ENCODE data around the gene ADGRL2.

Gene ADGRL2

DNA sequence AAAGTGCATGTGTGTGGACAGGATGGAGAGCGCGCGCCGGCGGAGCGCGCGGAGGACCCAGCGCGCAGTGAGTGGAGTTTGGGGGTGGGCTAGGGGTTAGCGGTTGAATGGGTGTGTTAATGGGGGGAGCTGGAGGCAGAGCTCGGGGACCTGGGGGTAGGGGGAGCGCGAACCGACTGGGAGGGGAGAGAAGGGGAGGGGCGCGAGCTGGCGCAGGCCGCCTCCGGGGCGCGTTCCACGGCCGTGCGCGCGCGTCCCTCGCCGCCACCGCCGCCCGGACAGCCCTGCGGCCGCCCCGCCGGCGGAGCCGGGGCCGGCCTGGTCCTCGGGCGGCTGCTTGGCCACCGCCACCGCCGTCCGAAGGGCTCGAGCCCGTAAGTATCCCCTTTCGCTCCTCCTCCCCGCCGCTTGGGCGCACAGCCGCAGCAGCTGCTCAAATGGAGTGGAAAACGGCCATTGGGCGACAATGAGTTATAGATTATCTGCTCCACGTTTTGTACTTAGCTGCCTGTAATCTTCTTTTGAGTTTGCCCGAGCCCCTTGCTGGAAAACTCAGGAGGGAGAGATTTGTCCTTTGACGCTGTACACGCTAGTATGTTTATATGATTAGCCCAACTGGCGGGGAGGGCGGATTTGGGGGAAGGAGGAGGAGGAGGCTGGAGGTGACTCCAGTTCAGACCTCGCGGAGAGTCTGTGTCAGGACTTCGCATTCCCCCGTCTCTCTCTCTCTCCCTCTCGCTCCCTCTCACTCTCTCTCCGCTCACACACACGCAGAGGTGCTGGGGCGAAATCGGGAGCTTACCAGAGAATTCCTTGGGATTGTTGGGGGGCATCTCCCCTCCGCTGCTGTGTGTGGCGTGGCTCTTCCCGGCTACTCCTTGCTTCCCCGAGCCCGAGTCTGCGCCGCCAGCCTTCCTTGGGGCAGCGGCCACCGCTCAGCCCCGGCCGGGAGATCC lies at the start of gene ADGRL2:
ADGRL2 (plus strand) TSS at position 240 of the 956 bp plus-strand sequence. CDS start 36,051 bp downstream, outside the sequence.
- H3K36me3 ChIP-seq (ENCODE audit: insufficient read depth, low read length): no peaks in the 10 kb centered on the region
- peak within 1 kb of the TSS; percentile 93 for H3K4me3 ChIP-seq (ENCODE audit: low read depth, low read length)
- H3K79me2 ChIP-seq (ENCODE audit: control insufficient read depth, insufficient read depth, low read length, unreplicated experiment): peaks cover 47% of the 10 kb centered on the region
- H3K27me3 ChIP-seq (ENCODE audit: insufficient read depth, low read length): no peaks in the 10 kb centered on the region
- H3K4me1 ChIP-seq (ENCODE audit: control insufficient read depth, insufficient read depth, low read length, unreplicated experiment): peaks cover 30% of the 10 kb centered on the region
- H2AFZ ChIP-seq (ENCODE audit: low read length, unreplicated experiment): peak within 1 kb of the TSS; percentile 89
- peak within 1 kb of the TSS; percentile 81 for H3K27ac ChIP-seq (ENCODE audit: low read depth, low read length)

DNA sequence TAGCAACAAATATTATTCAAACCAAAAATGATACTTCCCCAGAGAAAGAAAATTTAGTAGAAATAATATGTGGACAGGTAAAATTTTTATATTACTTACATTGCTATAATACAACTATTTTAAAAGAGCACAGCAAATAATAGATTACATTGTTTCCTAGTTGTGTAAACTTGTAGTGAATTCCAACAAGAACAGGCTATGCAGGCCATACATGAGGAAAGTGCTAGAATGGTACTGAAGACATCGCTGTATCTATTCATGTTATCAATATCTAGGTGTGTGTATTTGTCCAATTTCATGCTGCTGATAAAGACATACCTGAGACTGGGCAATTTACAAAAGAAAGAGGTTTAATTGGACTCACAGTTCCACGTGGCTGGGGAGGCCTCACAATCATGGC lies 47.9 kb upstream of the ADGRL2 start:
- Histone ChIP-seq H3K27me3 (ENCODE audit: insufficient read depth, low read length) (no peaks in the 10 kb centered on the region), H3K36me3 (ENCODE audit: insufficient read depth, low read length) (no peaks in the 10 kb centered on the region), H3K27ac (ENCODE audit: low read depth, low read length) (no peak overlapping the region), H2AFZ (ENCODE audit: low read length, unreplicated experiment) (no peak overlapping the region), H3K4me1 (ENCODE audit: control insufficient read depth, insufficient read depth, low read length, unreplicated experiment) (no peaks in the 10 kb centered on the region), H3K79me2 (ENCODE audit: control insufficient read depth, insufficient read depth, low read length, unreplicated experiment) (no peaks in the 10 kb centered on the region), H3K4me3 (ENCODE audit: low read depth, low read length) (no peak overlapping the region)

DNA sequence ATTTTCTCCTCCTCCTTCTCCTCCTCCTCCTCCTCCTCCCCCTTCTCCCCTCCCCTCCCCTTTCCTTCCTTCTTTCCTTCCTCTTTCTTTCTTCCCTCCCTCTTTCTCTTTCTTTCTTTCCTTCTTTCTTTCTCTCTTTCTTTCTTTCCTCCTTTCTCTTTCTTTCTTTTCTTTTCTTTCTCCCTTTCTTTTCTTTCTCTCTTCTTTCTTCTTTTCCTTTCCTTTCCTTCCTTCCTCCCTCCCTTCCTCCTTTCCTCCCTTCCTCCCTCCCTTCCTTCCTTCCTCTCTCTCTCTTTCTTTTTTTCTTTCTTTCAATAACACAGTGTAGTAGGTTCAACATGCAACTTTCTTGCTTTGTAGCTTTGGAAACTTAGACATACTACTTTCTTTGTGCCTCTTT lies 46.3 kb upstream of the ADGRL2 start:
- H2AFZ ChIP-seq (ENCODE audit: low read length, unreplicated experiment): no peak overlapping the region
- H3K4me3 ChIP-seq (ENCODE audit: low read depth, low read length): no peak overlapping the region
- no peak overlapping the region for H3K27ac ChIP-seq (ENCODE audit: low read depth, low read length)
- H3K4me1 ChIP-seq (ENCODE audit: control insufficient read depth, insufficient read depth, low read length, unreplicated experiment): peaks cover under 1% of the 10 kb centered on the region
- no peaks in the 10 kb centered on the region for H3K36me3 ChIP-seq (ENCODE audit: insufficient read depth, low read length)
- H3K79me2 ChIP-seq (ENCODE audit: control insufficient read depth, insufficient read depth, low read length, unreplicated experiment): no peaks in the 10 kb centered on the region
- no peaks in the 10 kb centered on the region for H3K27me3 ChIP-seq (ENCODE audit: insufficient read depth, low read length)

DNA sequence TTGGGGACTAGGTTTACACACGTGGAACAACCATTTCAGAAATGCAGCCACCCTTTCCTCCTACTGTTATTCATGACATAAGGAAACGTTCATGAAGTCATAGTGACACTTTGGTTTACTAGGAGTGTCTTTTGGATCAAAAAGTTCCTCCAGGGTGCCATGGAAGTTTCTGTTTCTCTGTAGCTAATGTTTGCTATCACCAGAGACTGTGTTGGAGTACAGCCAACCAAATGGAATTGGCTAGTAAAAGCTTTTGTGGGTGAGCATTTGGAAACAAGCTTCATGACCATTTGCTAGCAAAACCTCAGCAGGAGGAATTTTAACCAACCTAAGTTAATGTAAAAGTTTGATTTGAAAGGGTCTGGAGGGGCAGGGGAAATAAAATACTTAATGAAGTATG lies 43.9 kb upstream of the ADGRL2 start:
- Histone ChIP-seq H3K27me3 (ENCODE audit: insufficient read depth, low read length) (no peaks in the 10 kb centered on the region), H3K36me3 (ENCODE audit: insufficient read depth, low read length) (no peaks in the 10 kb centered on the region), H3K27ac (ENCODE audit: low read depth, low read length) (no peak overlapping the region), H3K79me2 (ENCODE audit: control insufficient read depth, insufficient read depth, low read length, unreplicated experiment) (no peaks in the 10 kb centered on the region), H3K4me3 (ENCODE audit: low read depth, low read length) (no peak overlapping the region), H2AFZ (ENCODE audit: low read length, unreplicated experiment) (no peak overlapping the region), H3K4me1 (ENCODE audit: control insufficient read depth, insufficient read depth, low read length, unreplicated experiment) (peaks cover 10% of the 10 kb centered on the region)

DNA sequence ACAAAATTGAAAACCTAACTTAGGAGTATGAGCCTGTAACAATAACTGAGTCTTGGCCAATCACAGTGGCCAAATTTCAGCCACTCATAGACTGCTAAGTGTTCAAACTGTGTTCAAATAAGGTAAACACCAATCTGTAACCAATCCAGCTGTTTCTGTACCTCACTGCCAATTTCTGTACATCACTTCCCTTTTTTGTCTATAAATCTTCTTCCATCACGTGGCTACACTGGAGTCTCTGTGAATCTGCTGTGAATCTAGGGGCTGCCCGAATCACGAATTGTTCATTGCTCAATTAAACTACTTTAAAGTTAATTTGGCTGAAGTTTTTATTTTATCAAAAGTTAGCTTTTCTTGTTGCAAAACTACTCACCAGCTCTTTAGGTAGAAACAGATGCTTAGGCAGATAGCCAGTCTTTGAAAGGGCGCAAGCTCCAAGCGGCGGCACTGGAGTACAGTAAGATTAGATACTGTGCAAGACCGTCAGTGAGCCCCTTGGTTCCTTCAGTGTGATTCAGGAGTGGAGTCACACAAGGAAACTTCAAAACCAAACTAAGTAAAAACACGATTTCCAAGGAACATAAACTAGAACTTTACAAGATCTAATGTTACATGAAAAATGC lies 43.2 kb upstream of the ADGRL2 start:
- no peak overlapping the region for H3K4me3 ChIP-seq (ENCODE audit: low read depth, low read length)
- H3K27ac ChIP-seq (ENCODE audit: low read depth, low read length): no peak overlapping the region
- H3K79me2 ChIP-seq (ENCODE audit: control insufficient read depth, insufficient read depth, low read length, unreplicated experiment): no peaks in the 10 kb centered on the region
- H2AFZ ChIP-seq (ENCODE audit: low read length, unreplicated experiment): no peak overlapping the region
- H3K36me3 ChIP-seq (ENCODE audit: insufficient read depth, low read length): no peaks in the 10 kb centered on the region
- no peaks in the 10 kb centered on the region for H3K27me3 ChIP-seq (ENCODE audit: insufficient read depth, low read length)
- H3K4me1 ChIP-seq (ENCODE audit: control insufficient read depth, insufficient read depth, low read length, unreplicated experiment): peaks cover 10% of the 10 kb centered on the region

DNA sequence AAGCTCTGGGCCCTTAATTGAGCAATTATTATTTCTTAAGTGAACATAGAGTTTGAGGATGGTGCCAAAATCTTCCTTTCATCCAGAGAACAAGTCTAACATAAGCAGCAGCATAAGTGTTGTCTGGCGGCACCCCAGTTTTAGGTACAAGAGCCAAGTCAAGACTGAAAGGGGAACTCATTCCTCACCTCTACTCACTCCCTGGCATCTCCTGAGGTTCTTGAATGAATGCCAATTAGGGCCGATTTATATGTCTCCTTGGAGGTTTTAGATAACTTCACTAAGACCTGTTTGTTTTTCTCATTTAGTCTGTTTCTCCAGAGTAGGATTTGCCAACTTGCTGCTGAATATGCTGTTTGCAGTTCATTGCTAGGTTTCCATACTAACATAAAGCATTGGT lies 42.6 kb upstream of the ADGRL2 start:
- Histone ChIP-seq H2AFZ (ENCODE audit: low read length, unreplicated experiment) (no peak overlapping the region), H3K4me1 (ENCODE audit: control insufficient read depth, insufficient read depth, low read length, unreplicated experiment) (peaks cover 10% of the 10 kb centered on the region), H3K4me3 (ENCODE audit: low read depth, low read length) (no peak overlapping the region), H3K27ac (ENCODE audit: low read depth, low read length) (no peak overlapping the region), H3K27me3 (ENCODE audit: insufficient read depth, low read length) (no peaks in the 10 kb centered on the region), H3K79me2 (ENCODE audit: control insufficient read depth, insufficient read depth, low read length, unreplicated experiment) (no peaks in the 10 kb centered on the region), H3K36me3 (ENCODE audit: insufficient read depth, low read length) (no peaks in the 10 kb centered on the region)

DNA sequence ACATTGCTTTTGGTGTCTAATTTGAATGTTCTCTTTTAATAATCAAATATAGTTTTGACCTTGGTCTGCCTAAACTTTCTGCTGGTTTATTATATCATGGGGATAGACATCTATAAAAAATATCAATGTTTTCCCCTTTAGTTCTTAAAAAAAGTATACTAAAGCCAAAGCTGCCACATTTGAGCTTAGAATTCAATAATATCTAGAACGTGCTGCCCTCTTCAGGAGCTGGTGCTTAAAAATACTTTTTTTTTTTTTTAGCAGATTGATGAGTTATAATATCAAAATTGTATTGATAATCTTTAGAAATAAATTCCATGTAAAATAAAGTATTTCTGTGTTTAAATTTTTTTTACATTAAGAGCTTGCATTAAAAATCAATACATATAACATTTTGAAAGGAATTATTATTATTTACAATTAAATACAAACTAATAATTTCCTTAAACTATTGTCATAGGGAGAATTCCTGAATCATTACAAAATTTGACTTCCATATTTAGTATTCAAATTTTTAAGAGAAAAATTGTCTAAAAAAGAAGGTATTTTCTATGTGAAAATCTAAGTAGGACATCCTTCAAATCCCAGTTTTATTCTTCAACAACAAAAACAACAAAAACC lies 40.1 kb upstream of the ADGRL2 start:
- H3K4me1 ChIP-seq (ENCODE audit: control insufficient read depth, insufficient read depth, low read length, unreplicated experiment): peaks cover 10% of the 10 kb centered on the region
- peak overlapping the region; percentile 57 for H2AFZ ChIP-seq (ENCODE audit: low read length, unreplicated experiment)
- H3K27me3 ChIP-seq (ENCODE audit: insufficient read depth, low read length): no peaks in the 10 kb centered on the region
- H3K27ac ChIP-seq (ENCODE audit: low read depth, low read length): no peak overlapping the region
- H3K36me3 ChIP-seq (ENCODE audit: insufficient read depth, low read length): no peaks in the 10 kb centered on the region
- H3K4me3 ChIP-seq (ENCODE audit: low read depth, low read length): 0 out of 2 replicates have a peak overlapping the region, but pooled peaks have one; percentile 15
- H3K79me2 ChIP-seq (ENCODE audit: control insufficient read depth, insufficient read depth, low read length, unreplicated experiment): no peaks in the 10 kb centered on the region

DNA sequence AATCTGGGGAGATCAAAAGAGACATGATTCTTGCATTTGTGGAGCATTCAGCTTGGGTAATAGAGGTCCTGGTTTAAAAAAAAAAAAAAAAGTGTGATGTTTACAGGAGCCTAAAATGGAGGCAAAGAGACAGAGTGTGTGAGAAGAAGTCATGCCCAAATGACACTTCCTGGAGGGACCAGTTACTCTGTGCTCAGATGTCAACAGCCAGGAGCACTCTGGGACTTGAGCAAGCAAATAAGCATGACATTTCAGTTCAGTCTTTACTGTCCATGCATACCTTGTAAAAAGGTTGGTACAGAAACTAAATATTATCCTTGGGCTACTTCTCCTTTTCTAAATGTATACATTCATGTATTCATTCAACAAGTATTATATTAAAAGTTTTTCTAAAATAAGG lies 25.2 kb upstream of the ADGRL2 start:
- Histone ChIP-seq H2AFZ (ENCODE audit: low read length, unreplicated experiment) (no peak overlapping the region), H3K4me3 (ENCODE audit: low read depth, low read length) (no peak overlapping the region), H3K79me2 (ENCODE audit: control insufficient read depth, insufficient read depth, low read length, unreplicated experiment) (no peaks in the 10 kb centered on the region), H3K27me3 (ENCODE audit: insufficient read depth, low read length) (no peaks in the 10 kb centered on the region), H3K4me1 (ENCODE audit: control insufficient read depth, insufficient read depth, low read length, unreplicated experiment) (no peaks in the 10 kb centered on the region), H3K36me3 (ENCODE audit: insufficient read depth, low read length) (no peaks in the 10 kb centered on the region), H3K27ac (ENCODE audit: low read depth, low read length) (no peak overlapping the region)

DNA sequence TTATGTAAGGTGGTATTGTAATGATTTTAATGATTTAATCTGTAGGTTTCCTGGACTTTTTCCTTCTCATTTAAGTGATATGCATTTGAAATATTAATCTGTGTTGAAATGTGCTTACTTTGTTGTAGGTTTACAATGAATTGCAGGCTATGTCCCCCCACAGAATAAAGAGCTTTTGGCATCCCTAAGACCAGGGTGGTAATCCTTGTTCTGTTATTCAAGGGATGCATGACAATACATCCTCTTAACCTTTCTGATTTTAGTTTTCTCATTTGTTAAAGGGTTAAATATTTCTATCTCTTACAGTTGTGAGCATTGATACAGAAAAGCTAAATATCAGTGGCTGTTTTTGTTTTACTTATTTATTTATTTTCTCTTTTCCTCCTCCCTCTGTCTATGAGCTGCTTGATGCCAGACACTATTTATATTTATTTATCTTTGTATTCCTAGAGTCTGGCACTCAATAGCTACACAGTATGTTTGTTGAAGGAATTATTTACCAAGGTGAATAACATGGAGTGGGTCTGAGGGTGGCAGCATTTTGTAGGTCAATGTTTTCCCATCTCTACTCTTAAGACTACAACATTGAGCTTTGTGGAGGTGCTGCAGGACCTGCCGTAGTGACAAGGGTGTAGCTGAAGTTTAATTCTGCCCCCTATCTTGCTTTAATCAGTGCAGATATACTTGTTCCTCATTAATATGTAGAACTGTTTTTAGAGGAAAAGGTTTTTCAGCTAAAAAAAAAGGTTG lies 19.9 kb upstream of the ADGRL2 start:
- Histone ChIP-seq H3K4me1 (ENCODE audit: control insufficient read depth, insufficient read depth, low read length, unreplicated experiment) (no peaks in the 10 kb centered on the region), H3K27ac (ENCODE audit: low read depth, low read length) (no peak overlapping the region), H3K4me3 (ENCODE audit: low read depth, low read length) (no peak overlapping the region), H3K79me2 (ENCODE audit: control insufficient read depth, insufficient read depth, low read length, unreplicated experiment) (no peaks in the 10 kb centered on the region), H3K27me3 (ENCODE audit: insufficient read depth, low read length) (no peaks in the 10 kb centered on the region), H2AFZ (ENCODE audit: low read length, unreplicated experiment) (no peak overlapping the region), H3K36me3 (ENCODE audit: insufficient read depth, low read length) (no peaks in the 10 kb centered on the region)

DNA sequence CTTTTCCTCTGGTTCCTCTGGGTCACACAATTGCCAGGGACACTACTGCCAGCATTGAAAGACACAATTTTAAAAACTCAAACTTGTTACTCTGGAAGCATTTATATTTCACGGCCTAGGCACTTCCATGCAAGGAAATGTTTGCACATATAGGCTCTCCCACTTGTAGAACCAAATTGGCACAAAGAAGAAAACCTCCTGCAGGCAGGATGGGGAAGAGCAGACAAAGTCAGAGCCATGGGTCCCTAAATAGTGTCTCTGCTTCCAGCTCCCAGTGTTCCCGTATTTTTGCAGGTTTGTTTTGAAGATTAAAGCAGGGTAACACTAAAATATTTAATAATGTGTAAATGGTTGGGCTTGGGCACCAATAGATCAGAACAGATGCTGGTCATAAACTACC lies 19.0 kb upstream of the ADGRL2 start:
- Histone ChIP-seq H3K79me2 (ENCODE audit: control insufficient read depth, insufficient read depth, low read length, unreplicated experiment) (no peaks in the 10 kb centered on the region), H2AFZ (ENCODE audit: low read length, unreplicated experiment) (no peak overlapping the region), H3K36me3 (ENCODE audit: insufficient read depth, low read length) (no peaks in the 10 kb centered on the region), H3K4me1 (ENCODE audit: control insufficient read depth, insufficient read depth, low read length, unreplicated experiment) (no peaks in the 10 kb centered on the region), H3K27ac (ENCODE audit: low read depth, low read length) (no peak overlapping the region), H3K4me3 (ENCODE audit: low read depth, low read length) (no peak overlapping the region), H3K27me3 (ENCODE audit: insufficient read depth, low read length) (no peaks in the 10 kb centered on the region)

Measured in ACC112 (cell line).